ELR (cell line): ENCODE data around the gene WDR91.

ENCODE experiments used
- DNase-seq: peaks from one replicate; pipeline ENCODE4 v3.0.0-alpha.2; 2015; ENCODE audit warnings: low read depth

Gene WDR91

GRCh38 chr7:135233570-135233969 lies 22.2 kb upstream of the WDR91 start, which contains the start of gene STRA8:
Gene STRA8, plus strand, starts transcription at chr7:135233838. Its CDS starts 6,687 bp downstream, at chr7:135240525.
- no peak for DNase-seq

- peak; percentile 12 for DNase-seq
Observed at GRCh38 chr7:135232720-135233119, 21.4 kb upstream of the WDR91 start.

- no peak for DNase-seq
Observed at GRCh38 chr7:135232087-135232486, 20.8 kb upstream of the WDR91 start.

- no peak for DNase-seq
Observed at GRCh38 chr7:135231686-135232085, 20.4 kb upstream of the WDR91 start.

- DNase-seq = no peak
Observed at GRCh38 chr7:135224027-135224426, 12.7 kb upstream of the WDR91 start.

GRCh38 chr7:135217645-135218509 lies 6.6 kb upstream of the WDR91 start:
- DNase-seq = no peak

- no peak for DNase-seq
Observed at GRCh38 chr7:135215698-135216097, 4.4 kb upstream of the WDR91 start.

GRCh38 chr7:135215180-135215579 lies 3.9 kb upstream of the WDR91 start:
- DNase-seq = no peak

- no peak for DNase-seq
Observed at GRCh38 chr7:135213831-135214230, 2.5 kb upstream of the WDR91 start.

GRCh38 chr7:135211946-135212685 lies 790 bp upstream of the WDR91 start:
- DNase-seq = peak; percentile 20

GRCh38 chr7:135210888-135211178 lies 493 bp downstream of the WDR91 start:
- peak; percentile 26 for DNase-seq

GRCh38 chr7:135209225-135209834 lies 2.0 kb downstream of the WDR91 start:
- DNase-seq = no peak

GRCh38 chr7:135208102-135208793 lies 3.1 kb downstream of the WDR91 start:
- no peak for DNase-seq

- DNase-seq = no peak
Observed at GRCh38 chr7:135207406-135208101, 3.8 kb downstream of the WDR91 start.

GRCh38 chr7:135206941-135207391 lies 4.4 kb downstream of the WDR91 start:
- no peak for DNase-seq

- DNase-seq = no peak
Observed at GRCh38 chr7:135205850-135206249, 5.5 kb downstream of the WDR91 start.

- no peak for DNase-seq
Observed at GRCh38 chr7:135204876-135205275, 6.5 kb downstream of the WDR91 start.

GRCh38 chr7:135204341-135204749 lies 7.0 kb downstream of the WDR91 start:
- DNase-seq = peak; percentile 76

- no peak for DNase-seq
Observed at GRCh38 chr7:135201350-135201749, 10.0 kb downstream of the WDR91 start.

- no peak for DNase-seq
Observed at GRCh38 chr7:135200821-135201331, 10.4 kb downstream of the WDR91 start.

GRCh38 chr7:135199439-135199838 lies 11.9 kb downstream of the WDR91 start:
- DNase-seq = no peak
